HEK293 (cell line): Measurements from ENCODE around the gene TRIM62.

Source experiments
- BCL11B ChIP-seq: fragments of 450-650 bp; formaldehyde crosslinking; IDR thresholded peaks from 2 replicates; pipeline ENCODE4 v1.5.1; 2016; ENCODE audit warnings: low read depth, missing biosample characterization, missing genetic modification characterization
- GLIS2 ChIP-seq: fragments of 450-650 bp; formaldehyde crosslinking; IDR thresholded peaks from 2 replicates; pipeline ENCODE4 v1.5.1; 2016; ENCODE audit warnings: missing biosample characterization, missing genetic modification characterization
- IKZF3 ChIP-seq: fragments of 450-650 bp; IDR thresholded peaks from 2 replicates; pipeline ENCODE4 v1.5.0; 2018; ENCODE audit warnings: missing biosample characterization, mild to moderate bottlenecking, missing genetic modification characterization, moderate library complexity
- KLF17 ChIP-seq: fragments of 450-650 bp; formaldehyde crosslinking; IDR thresholded peaks from 2 replicates; pipeline ENCODE4 v1.5.1; 2016; ENCODE audit warnings: missing biosample characterization, missing genetic modification characterization
- PBX3 ChIP-seq: sonication (generic); formaldehyde crosslinking; IDR thresholded peaks from 2 replicates; pipeline ENCODE4 v1.8.1; 2022; ENCODE audit warnings: mild to moderate bottlenecking, moderate library complexity, missing genetic modification reagents
- PRDM6 ChIP-seq: fragments of 450-650 bp; formaldehyde crosslinking; IDR thresholded peaks from 2 replicates; pipeline ENCODE4 v1.5.1; 2017; ENCODE audit warnings: missing biosample characterization, missing genetic modification characterization
- SP2 ChIP-seq: fragments of 450-650 bp; formaldehyde crosslinking; IDR thresholded peaks from 2 replicates; pipeline ENCODE4 v1.5.1; 2016; ENCODE audit warnings: missing biosample characterization, missing genetic modification characterization
- TCF7L2 ChIP-seq: IDR thresholded peaks from 2 replicates; pipeline ENCODE4 v1.6.1; 2011; ENCODE audit warnings: low read depth, mild to moderate bottlenecking, inconsistent platforms, low read length, moderate library complexity, borderline replicate concordance
- YY2 ChIP-seq: fragments of 450-650 bp; formaldehyde crosslinking; IDR thresholded peaks from 2 replicates; pipeline ENCODE4 v1.5.1; 2016; ENCODE audit warnings: missing biosample characterization, missing genetic modification characterization
- ZBTB1 ChIP-seq: fragments of 450-650 bp; formaldehyde crosslinking; IDR thresholded peaks from 2 replicates; pipeline ENCODE4 v1.5.1; 2016; ENCODE audit warnings: missing biosample characterization, missing genetic modification characterization
- ZBTB6 ChIP-seq: fragments of 450-650 bp; formaldehyde crosslinking; IDR thresholded peaks from 2 replicates; pipeline ENCODE4 v1.5.1; 2017; ENCODE audit warnings: missing biosample characterization, missing genetic modification characterization
- ZBTB8A ChIP-seq: fragments of 450-650 bp; formaldehyde crosslinking; IDR thresholded peaks from 2 replicates; pipeline ENCODE4 v1.5.1; 2016; ENCODE audit warnings: missing biosample characterization, missing genetic modification characterization
- ZEB2 ChIP-seq: fragments of 450-650 bp; formaldehyde crosslinking; IDR thresholded peaks from 2 replicates; pipeline ENCODE4 v1.5.1; 2016; ENCODE audit warnings: missing biosample characterization, missing genetic modification characterization
- ZFHX2 ChIP-seq: fragments of 450-650 bp; formaldehyde crosslinking; conservative IDR thresholded peaks from 2 replicates; pipeline ENCODE4 v1.5.1; 2016; ENCODE audit warnings: missing biosample characterization, missing genetic modification characterization
- ZFP3 ChIP-seq: fragments of 450-650 bp; formaldehyde crosslinking; IDR thresholded peaks from 2 replicates; pipeline ENCODE4 v1.5.1; 2016; ENCODE audit warnings: low read depth, missing biosample characterization, missing genetic modification characterization
- ZFP69B ChIP-seq: fragments of 450-650 bp; formaldehyde crosslinking; IDR thresholded peaks from 2 replicates; pipeline ENCODE4 v1.5.1; 2016; ENCODE audit warnings: missing biosample characterization, missing genetic modification characterization
- ZNF140 ChIP-seq: fragments of 450-650 bp; formaldehyde crosslinking; IDR thresholded peaks from 2 replicates; pipeline ENCODE4 v1.5.1; 2016; ENCODE audit warnings: missing biosample characterization, missing genetic modification characterization
- ZNF169 ChIP-seq: fragments of 450-650 bp; formaldehyde crosslinking; IDR thresholded peaks from 2 replicates; pipeline ENCODE4 v1.5.1; 2016; ENCODE audit warnings: missing biosample characterization, missing genetic modification characterization
- ZNF223 ChIP-seq: fragments of 450-650 bp; formaldehyde crosslinking; IDR thresholded peaks from 2 replicates; pipeline ENCODE4 v1.5.1; 2016; ENCODE audit warnings: missing biosample characterization, missing genetic modification characterization
- ZNF302 ChIP-seq: fragments of 450-650 bp; formaldehyde crosslinking; IDR thresholded peaks from 2 replicates; pipeline ENCODE4 v1.5.1; 2016; ENCODE audit warnings: missing biosample characterization, missing genetic modification characterization, low read depth
- ZNF335 ChIP-seq: fragments of 450-650 bp; formaldehyde crosslinking; conservative IDR thresholded peaks from 2 replicates; pipeline ENCODE4 v1.5.1; 2016; ENCODE audit warnings: missing biosample characterization, missing genetic modification characterization
- ZNF398 ChIP-seq: fragments of 450-650 bp; formaldehyde crosslinking; IDR thresholded peaks from 2 replicates; pipeline ENCODE4 v1.5.1; 2017; ENCODE audit warnings: missing biosample characterization, missing genetic modification characterization
- ZNF404 ChIP-seq: fragments of 450-650 bp; formaldehyde crosslinking; IDR thresholded peaks from 2 replicates; pipeline ENCODE4 v1.5.1; 2017; ENCODE audit warnings: missing biosample characterization, missing genetic modification characterization
- ZNF449 ChIP-seq: fragments of 450-650 bp; formaldehyde crosslinking; IDR thresholded peaks from 2 replicates; pipeline ENCODE4 v1.5.1; 2017; ENCODE audit warnings: missing biosample characterization, mild to moderate bottlenecking, missing genetic modification characterization, moderate library complexity
- ZNF473 ChIP-seq: fragments of 450-650 bp; formaldehyde crosslinking; IDR thresholded peaks from 2 replicates; pipeline ENCODE4 v1.5.1; 2017; ENCODE audit warnings: missing biosample characterization, missing genetic modification characterization
- ZNF514 ChIP-seq: fragments of 450-650 bp; formaldehyde crosslinking; IDR thresholded peaks from 2 replicates; pipeline ENCODE4 v1.5.1; 2016; ENCODE audit warnings: missing biosample characterization, missing genetic modification characterization
- ZNF560 ChIP-seq: fragments of 450-650 bp; formaldehyde crosslinking; IDR thresholded peaks from 2 replicates; pipeline ENCODE4 v1.5.1; 2017; ENCODE audit warnings: missing biosample characterization, missing genetic modification characterization, borderline replicate concordance
- ZNF596 ChIP-seq: fragments of 450-650 bp; IDR thresholded peaks from 2 replicates; pipeline ENCODE4 v1.5.0; 2018; ENCODE audit warnings: missing biosample characterization, mild to moderate bottlenecking, missing genetic modification characterization, moderate library complexity
- ZNF645 ChIP-seq: fragments of 450-650 bp; formaldehyde crosslinking; IDR thresholded peaks from 2 replicates; pipeline ENCODE4; 2016; ENCODE audit warnings: missing biosample characterization, missing genetic modification characterization
- ZNF837 ChIP-seq: fragments of 450-650 bp; formaldehyde crosslinking; IDR thresholded peaks from 2 replicates; pipeline ENCODE4 v1.5.1; 2016; ENCODE audit warnings: missing biosample characterization, missing genetic modification characterization

TRIM62 gene

GRCh38 chr1:33180911-33181890, 642 bp downstream of the TRIM62 start (continued):
- TF ChIP-seq PBX3 (peak; percentile 58), ZBTB1 (tag by site-specific recombination) (no peak), ZNF560 (tag by site-specific recombination) (no peak), BCL11B (tag by site-specific recombination) (no peak), ZNF645 (tag by site-specific recombination) (no peak), ZNF473 (tag by site-specific recombination) (no peak), YY2 (tag by site-specific recombination) (peak; percentile 46; the same call in 1 of the 2 replicates), ZNF140 (no peak), ZBTB8A (peak; percentile 78), ZBTB6 (tag by site-specific recombination) (0 out of 2 replicates have a peak, but pooled peaks have one; percentile 9), ZNF223 (no peak), TCF7L2 (no peak), ZNF302 (tag by site-specific recombination) (no peak), KLF17 (tag by site-specific recombination) (no peak), ZFP3 (tag by site-specific recombination) (0 out of 2 replicates have a peak, but pooled peaks have one; percentile 13), ZNF596 (no peak), ZNF514 (tag by site-specific recombination) (no peak), ZEB2 (tag by site-specific recombination) (peak; percentile 51; the same call in 1 of the 2 replicates), SP2 (tag by site-specific recombination) (peak; percentile 3; the same call in 1 of the 2 replicates), GLIS2 (tag by site-specific recombination) (peak; percentile 94), ZNF404 (no peak), ZNF335 (tag by site-specific recombination) (peak; percentile 76), ZNF169 (tag by site-specific recombination) (no peak), ZNF837 (tag by site-specific recombination) (no peak), ZFHX2 (tag by site-specific recombination) (0 out of 2 replicates have a peak, but pooled peaks have one; percentile 15), IKZF3 (tag by site-specific recombination) (no peak), PRDM6 (tag by site-specific recombination) (no peak), ZNF398 (tag by site-specific recombination) (peak; percentile 61), ZNF449 (peak; percentile 91), ZFP69B (tag by site-specific recombination) (peak; percentile 32; the same call in 1 of the 2 replicates)
